PC-3 (cell line): Measurements from ENCODE around the gene FUT3. TPM values are rescaled to one million over a fixed set of nuclear protein-coding genes. Genes with fewer than 3 reads are reported as not detected.

ENCODE experiments used
- ATAC-seq: fragments of 200-7000 bp; cut with Tn5 transposase; 2 replicates; pipeline ENCODE4 v1.9.1; 2020; ENCODE audit warnings: mild to moderate bottlenecking, moderate library complexity
- BruUV-seq: library from RNA; stranded (reverse); fragments of 400-500 nt; replicated peaks from 2 replicates; lab custom pipeline; 2021; lab: Mats Ljungman, UMichigan
- CTCF ChIA-PET: fragments of 300-600 bp; sonication (Branson Sonifier 250); formaldehyde crosslinking; loops from one replicate; lab custom pipeline; 2022; ENCODE audit warnings: antibody characterized with exemption; lab: Charles Lee
- POLR2A ChIA-PET: fragments of 300-600 bp; sonication (Branson Sonifier 250); formaldehyde crosslinking; loops from one replicate; lab custom pipeline; 2022; ENCODE audit warnings: antibody characterized with exemption; ENCODE audit not compliant: unreplicated experiment; lab: Charles Lee
- DNase-seq: peaks from one replicate; pipeline ENCODE4 v3.0.0-alpha.2; 2015
- H2AFZ ChIP-seq: fragments of 300-600 bp; sonication (generic); 2 replicates; pipeline ENCODE4 v1.6.0; 2016; ENCODE audit warnings: antibody characterized with exemption, low read length
- H3F3A ChIP-seq: fragments of 300-600 bp; sonication (generic); one replicate; pipeline ENCODE4 v1.6.0; 2017; ENCODE audit warnings: antibody characterized with exemption, low read length, control low read depth, mild to moderate bottlenecking; ENCODE audit not compliant: unreplicated experiment
- H3K27ac ChIP-seq: fragments of 300-600 bp; sonication (generic); 2 replicates; pipeline ENCODE4 v1.5.1; 2016; ENCODE audit warnings: mild to moderate bottlenecking, low read length
- H3K27me3 ChIP-seq: fragments of 300-600 bp; sonication (generic); 2 replicates; pipeline ENCODE4 v1.6.1; 2016; ENCODE audit warnings: low read length, mixed read lengths
- H3K36me3 ChIP-seq: fragments of 300-600 bp; sonication (generic); 2 replicates; pipeline ENCODE4 v1.6.1; 2016; ENCODE audit warnings: low read depth, mixed run types, low read length, mixed read lengths
- H3K4me1 ChIP-seq: fragments of 300-600 bp; sonication (generic); 2 replicates; pipeline ENCODE4 v1.5.1; 2016; ENCODE audit warnings: low read length; ENCODE audit not compliant: insufficient read depth
- H3K4me2 ChIP-seq: fragments of 300-600 bp; sonication (generic); 2 replicates; pipeline ENCODE4 v1.6.0; 2016; ENCODE audit warnings: low read length
- H3K4me3 ChIP-seq: fragments of 300-600 bp; sonication (generic); 2 replicates; pipeline ENCODE4 v1.5.1; 2016; ENCODE audit warnings: mild to moderate bottlenecking, low read length, mixed read lengths
- H3K79me2 ChIP-seq: fragments of 300-600 bp; sonication (generic); 2 replicates; pipeline ENCODE4 v1.6.1; 2017; ENCODE audit warnings: low read length, mixed read lengths
- H3K9ac ChIP-seq: fragments of 300-600 bp; sonication (generic); 2 replicates; pipeline ENCODE4 v1.6.0; 2016; ENCODE audit warnings: mild to moderate bottlenecking, low read length
- H3K9me2 ChIP-seq: fragments of 300-600 bp; sonication (generic); replicated peaks from 2 replicates; pipeline ENCODE4 v1.6.1; 2016; ENCODE audit warnings: mixed run types, low read length, mixed read lengths
- H3K9me3 ChIP-seq: fragments of 300-600 bp; sonication (generic); 2 replicates; pipeline ENCODE4 v1.6.1; 2016; ENCODE audit warnings: low read length, mixed read lengths
- H4K20me1 ChIP-seq: fragments of 300-600 bp; sonication (generic); 2 replicates; pipeline ENCODE4 v1.6.1; 2016; ENCODE audit warnings: low read length, mixed read lengths
- EZH2 ChIP-seq: fragments of 300-600 bp; sonication (generic); IDR thresholded peaks from one replicate; pipeline ENCODE4 v1.6.1; 2017; ENCODE audit warnings: antibody characterized with exemption, mild to moderate bottlenecking, low read length; ENCODE audit not compliant: unreplicated experiment
- EZH2phosphoT487 ChIP-seq: fragments of 300-600 bp; sonication (generic); IDR thresholded peaks from 2 replicates; pipeline ENCODE4 v1.6.1; 2018; ENCODE audit warnings: mild to moderate bottlenecking, antibody characterized with exemption, low read length, borderline replicate concordance
- intact Hi-C: fragments of 100-400 bp; cut with micrococcal nuclease; formaldehyde crosslinking; loops from 2 replicates; pipeline ENCODE4 v1.9.0; 2023
- total RNA-seq: library from RNA; depleted of rRNA; stranded (reverse); fragments of >200 nt; gene quantifications from 2 replicates; pipeline ENCODE4 v1.2.3, GENCODE V29; 2014
- TF ChIP-seq, protein P1 (sequence below): fragments of 300-600 bp; sonication (generic); conservative IDR thresholded peaks from 2 replicates; pipeline ENCODE4 v1.5.1; 2017; ENCODE audit warnings: antibody characterized with exemption, low read depth, mild to moderate bottlenecking, low read length

Gene FUT3
- total RNA-seq, 1 experiment from 2014 or later = 7.7 TPM

GRCh38 chr19:5831159-5831558, 20.1 kb downstream of the FUT3 start:
- no TSS peak for BruUV-seq
- POLR2A ChIA-PET = no interaction called here
- Histone ChIP-seq H3K36me3 (no peaks in the 10 kb centered on the region), H3K9me3 (no peaks in the 10 kb centered on the region), H3K4me3 (no peak overlapping the region), H3K79me2 (no peaks in the 10 kb centered on the region), H3K9ac (no peak overlapping the region), H3K9me2 (no peaks in the 10 kb centered on the region), H4K20me1 (no peaks in the 10 kb centered on the region), H3F3A (no peaks in the 10 kb centered on the region), H3K4me2 (no peak overlapping the region), H3K27ac (no peak overlapping the region), H2AFZ (no peak overlapping the region), H3K4me1 (peaks cover 14% of the 10 kb centered on the region; the same call in 1 of the 2 replicates), H3K27me3 (no peaks in the 10 kb centered on the region)
- intact Hi-C loops = no loop called here
- CTCF ChIA-PET = no interaction called here
- TF ChIP-seq EZH2 (no peak), EZH2phosphoT487 (no peak)
- TF ChIP-seq, protein P1, sequence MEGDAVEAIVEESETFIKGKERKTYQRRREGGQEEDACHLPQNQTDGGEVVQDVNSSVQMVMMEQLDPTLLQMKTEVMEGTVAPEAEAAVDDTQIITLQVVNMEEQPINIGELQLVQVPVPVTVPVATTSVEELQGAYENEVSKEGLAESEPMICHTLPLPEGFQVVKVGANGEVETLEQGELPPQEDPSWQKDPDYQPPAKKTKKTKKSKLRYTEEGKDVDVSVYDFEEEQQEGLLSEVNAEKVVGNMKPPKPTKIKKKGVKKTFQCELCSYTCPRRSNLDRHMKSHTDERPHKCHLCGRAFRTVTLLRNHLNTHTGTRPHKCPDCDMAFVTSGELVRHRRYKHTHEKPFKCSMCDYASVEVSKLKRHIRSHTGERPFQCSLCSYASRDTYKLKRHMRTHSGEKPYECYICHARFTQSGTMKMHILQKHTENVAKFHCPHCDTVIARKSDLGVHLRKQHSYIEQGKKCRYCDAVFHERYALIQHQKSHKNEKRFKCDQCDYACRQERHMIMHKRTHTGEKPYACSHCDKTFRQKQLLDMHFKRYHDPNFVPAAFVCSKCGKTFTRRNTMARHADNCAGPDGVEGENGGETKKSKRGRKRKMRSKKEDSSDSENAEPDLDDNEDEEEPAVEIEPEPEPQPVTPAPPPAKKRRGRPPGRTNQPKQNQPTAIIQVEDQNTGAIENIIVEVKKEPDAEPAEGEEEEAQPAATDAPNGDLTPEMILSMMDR = no peak
- no peak for ATAC-seq
- DNase-seq = no peak

DNA sequence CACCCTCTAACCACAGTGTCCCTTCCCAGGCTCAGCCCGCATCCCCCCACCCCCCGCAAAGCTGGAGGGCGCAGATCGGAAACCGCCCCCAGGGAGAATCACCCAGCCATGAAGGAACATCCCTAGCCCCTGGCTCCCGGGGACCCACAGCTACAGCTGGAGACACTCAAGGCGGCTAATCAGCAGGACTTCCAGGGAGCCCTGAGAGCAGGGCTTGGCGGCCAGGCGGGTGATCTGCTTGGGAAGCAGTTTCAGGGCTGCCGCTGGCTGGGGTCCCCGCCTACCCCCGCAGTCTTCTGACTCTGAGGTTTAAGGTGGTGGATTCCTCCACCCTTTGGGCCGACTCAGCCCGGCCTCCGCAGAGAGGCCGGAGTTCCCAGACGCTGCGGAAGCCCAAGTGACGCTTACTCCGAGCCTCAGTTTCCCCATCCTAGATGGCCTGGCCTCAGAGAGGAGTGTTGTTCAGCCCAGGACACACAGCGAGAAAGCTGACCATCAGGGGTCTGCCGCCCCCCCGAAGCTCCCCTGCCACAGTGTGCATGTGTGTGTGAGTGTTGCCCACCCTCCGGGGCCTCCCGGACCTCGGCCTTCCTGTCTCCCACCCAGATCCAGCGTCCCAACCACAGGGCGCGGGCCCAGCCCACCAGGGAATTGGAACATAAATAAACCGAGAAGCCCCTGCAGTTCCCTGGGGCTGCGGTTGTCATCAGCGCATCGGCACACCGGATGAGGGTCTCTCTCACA, 21.5 kb downstream of the FUT3 start:
- no peaks in the 10 kb centered on the region for H3K27me3 ChIP-seq
- H3K4me1 ChIP-seq = peaks cover 14% of the 10 kb centered on the region; the same call in 1 of the 2 replicates
- TF ChIP-seq, protein P1 = no peak
- no peak for TF ChIP-seq EZH2phosphoT487
- no peak for TF ChIP-seq EZH2
- no peak overlapping the region for H2AFZ ChIP-seq
- no peaks in the 10 kb centered on the region for H3K79me2 ChIP-seq
- DNase-seq (no peak), ATAC-seq (no peak)
- H3K4me2 ChIP-seq = no peak overlapping the region
- no TSS peak for BruUV-seq
- no peaks in the 10 kb centered on the region for H3K9me2 ChIP-seq
- H3K27ac ChIP-seq = no peak overlapping the region
- H3K9me3 ChIP-seq = no peaks in the 10 kb centered on the region
- POLR2A ChIA-PET = no interaction called here
- intact Hi-C loops = no loop called here
- CTCF ChIA-PET = no interaction called here
- no peaks in the 10 kb centered on the region for H3K36me3 ChIP-seq
- H4K20me1 ChIP-seq = no peaks in the 10 kb centered on the region
- no peak overlapping the region for H3K4me3 ChIP-seq
- no peaks in the 10 kb centered on the region for H3F3A ChIP-seq
- H3K9ac ChIP-seq = no peak overlapping the region
